A549 (cell line): ENCODE results near the gene GPATCH2. TPM values are rescaled to one million over a fixed set of nuclear protein-coding genes. Genes with fewer than 3 reads are reported as not detected.

ENCODE experiments used
- ATAC-seq, 2 experiments: fragments of 200-7000 bp in 1 of 2; fragments of >200 bp in 1 of 2; cut with Nextera tagmentation in 1 of 2; cut with Tn5 transposase in 1 of 2; 3 replicates each; pipeline versions ENCODE4 v1.8.0 to v1.9.1; 2018 to 2020; ENCODE audit warnings: mild to moderate bottlenecking in 1 of 2, moderate library complexity in 1 of 2
- CTCF ChIA-PET: fragments of 300-600 bp; sonication (Branson Sonifier 250); formaldehyde crosslinking; extraction: SDS; loops from one replicate; lab custom pipeline; 2021; ENCODE audit warnings: antibody characterized with exemption, inconsistent platforms; lab: Yijun Ruan, JAX
- POLR2A ChIA-PET: fragments of 350-600 bp; formaldehyde crosslinking; extraction: SDS; loops from one replicate; lab custom pipeline; 2021; ENCODE audit warnings: antibody characterized with exemption, inconsistent platforms; lab: Yijun Ruan, JAX
- DNase-seq, 2 experiments: peaks; one replicate each; pipeline versions ENCODE4 v3.0.0 to v3.0.0-alpha.2; 2011 to 2016; ENCODE audit warnings: low read depth in 1 of 2, low spot score in 1 of 2
- FAIRE-seq: peaks from 2 replicates; lab custom pipeline; 2011; peaks lifted over from hg19 to GRCh38; lab: Jason Lieb, UNC
- H3K27ac ChIP-seq, 2 experiments: fragments of >200 bp; sonication (Bioruptor Twin); formaldehyde crosslinking; 3 replicates each; pipeline ENCODE4 v1.5.1; 2016 to 2017
- H3K4me1 ChIP-seq: fragments of >200 bp; sonication (Bioruptor Twin); formaldehyde crosslinking; 3 replicates; pipeline ENCODE4 v1.6.1; 2016
- H3K4me2 ChIP-seq: fragments of >200 bp; sonication (Bioruptor Twin); formaldehyde crosslinking; 3 replicates; pipeline ENCODE4 v1.6.1; 2016
- H3K4me3 ChIP-seq: fragments of >200 bp; sonication (Bioruptor Twin); formaldehyde crosslinking; 3 replicates; pipeline ENCODE4 v1.5.1; 2016
- H3K9me3 ChIP-seq: fragments of >200 bp; sonication (Bioruptor Twin); formaldehyde crosslinking; 3 replicates; pipeline ENCODE4 v1.6.1; 2016
- BCL3 ChIP-seq: fragments of >200 bp; sonication (Bioruptor Twin); formaldehyde crosslinking; IDR thresholded peaks from 3 replicates; pipeline ENCODE4 v1.6.1; 2016
- BHLHE40 ChIP-seq: IDR thresholded peaks from 2 replicates; pipeline ENCODE4 v1.6.1; 2012; ENCODE audit warnings: low read depth, low read length, inconsistent platforms
- CBX2 ChIP-seq: fragments of 200-600 bp; sonication (generic); IDR thresholded peaks from 2 replicates; pipeline ENCODE4 v1.6.1; 2016; ENCODE audit warnings: low read depth, mild to moderate bottlenecking, borderline replicate concordance
- CBX8 ChIP-seq: fragments of 200-600 bp; sonication (generic); IDR thresholded peaks from 2 replicates; pipeline ENCODE4 v1.6.1; 2016
- EHF ChIP-seq: fragments of 250-450 bp; sonication (Bioruptor Pico); IDR thresholded peaks from 2 replicates; pipeline ENCODE4 v1.5.0; 2020; ENCODE audit warnings: mild to moderate bottlenecking
- EP300 ChIP-seq, 2 experiments: fragments of >200 bp; sonication (Bioruptor Twin); formaldehyde crosslinking; IDR thresholded peaks; 2 replicates in 1 of 2; 3 replicates in 1 of 2; pipeline ENCODE4 v1.6.1; 2016 to 2017
- FOSL2 ChIP-seq, 2 experiments: fragments of 450-650 bp in 1 of 2; fragments of >200 bp in 1 of 2; sonication (Bioruptor Twin) in 1 of 2; formaldehyde crosslinking; IDR thresholded peaks; 2 replicates each; pipeline versions ENCODE4 v1.5.0 to v1.6.1; 2016 to 2020; ENCODE audit warnings: mild to moderate bottlenecking in 1 of 2, moderate library complexity in 1 of 2
- GATA3 ChIP-seq: IDR thresholded peaks from 2 replicates; pipeline ENCODE4 v1.6.1; 2012; ENCODE audit warnings: borderline replicate concordance
- HOXA7 ChIP-seq: fragments of 250-450 bp; sonication (Bioruptor Pico); IDR thresholded peaks from 2 replicates; pipeline ENCODE4 v1.5.0; 2020; ENCODE audit warnings: mild to moderate bottlenecking, moderate library complexity
- HOXB13 ChIP-seq: fragments of 250-450 bp; sonication (Bioruptor Pico); IDR thresholded peaks from 2 replicates; pipeline ENCODE4 v1.5.0; 2020; ENCODE audit warnings: low read depth, mild to moderate bottlenecking, moderate library complexity
- HOXB5 ChIP-seq: fragments of 250-450 bp; sonication (Bioruptor Pico); IDR thresholded peaks from 2 replicates; pipeline ENCODE4 v1.5.0; 2020; ENCODE audit warnings: mild to moderate bottlenecking, moderate library complexity
- JUN ChIP-seq, 2 experiments: fragments of >200 bp; sonication (Bioruptor Twin); formaldehyde crosslinking; IDR thresholded peaks; 2 replicates in 1 of 2; 3 replicates in 1 of 2; pipeline ENCODE4 v1.6.1; 2016 to 2017
- JUNB ChIP-seq: fragments of >200 bp; sonication (Bioruptor Twin); formaldehyde crosslinking; IDR thresholded peaks from 2 replicates; pipeline ENCODE4 v1.6.1; 2016
- KDM1A ChIP-seq: fragments of 200-600 bp; sonication (generic); IDR thresholded peaks from 2 replicates; pipeline ENCODE4 v1.6.1; 2016; ENCODE audit warnings: low read depth, mild to moderate bottlenecking
- RAD21 ChIP-seq, 2 experiments: fragments of >200 bp in 1 of 2; sonication (Bioruptor Twin) in 1 of 2; formaldehyde crosslinking in 1 of 2; IDR thresholded peaks in 1 of 2; conservative IDR thresholded peaks in 1 of 2; 2 replicates in 1 of 2; 3 replicates in 1 of 2; pipeline ENCODE4 v1.6.1; 2012 to 2018; ENCODE audit warnings: inconsistent platforms in 1 of 2
- RARB ChIP-seq: fragments of 250-450 bp; sonication (Bioruptor Pico); IDR thresholded peaks from 2 replicates; pipeline ENCODE4 v1.8.0; 2021; ENCODE audit warnings: mild to moderate bottlenecking, moderate library complexity
- RNF2 ChIP-seq: fragments of 200-600 bp; sonication (generic); IDR thresholded peaks from 2 replicates; pipeline ENCODE4 v1.6.1; 2016; ENCODE audit warnings: low read depth, mild to moderate bottlenecking, antibody characterized with exemption, moderate library complexity, borderline replicate concordance
- WGBS: methylation state at CpG from one replicate; pipeline ENCODE4 v1.1.6; 2017; ENCODE audit errors: missing lambda C conversion rate; 5-methylcytosine and 5-hydroxymethylcytosine counted together
- polyA plus RNA-seq, 4 experiments: library from polyadenylated mRNA; depleted of rRNA in 3 of 4; stranded (reverse); fragments of >200 nt; fragmentation: RNase III in 1 of 4; extraction: RNeasy Plus Mini Kit Qiagen cat#74134 plus additional on column Dnase treatment in 1 of 4; gene quantifications; 2 replicates in 3 of 4; 3 replicates in 1 of 4; pipeline ENCODE4 v1.2.3, GENCODE V29; 2011 to 2017
- TF ChIP-seq, protein P1 (sequence below): fragments of >200 bp; sonication (Bioruptor Twin); formaldehyde crosslinking; IDR thresholded peaks from 2 replicates; pipeline ENCODE4 v1.6.1; 2016
- TF ChIP-seq, protein P2 (sequence below): fragments of 250-450 bp; sonication (Bioruptor Pico); IDR thresholded peaks from 2 replicates; pipeline ENCODE4 v1.5.0; 2021; ENCODE audit warnings: mild to moderate bottlenecking, moderate library complexity, borderline replicate concordance
- TF ChIP-seq, protein P3 (sequence below): IDR thresholded peaks from 2 replicates; pipeline ENCODE4 v1.6.1; 2012

GPATCH2 gene
- polyA plus RNA-seq, 2 of the 4 experiments (the other 2 are of a cell fraction), result 10.8 to 18.6 TPM

GRCh38 chr1:217471403-217471802, 159.5 kb downstream of the GPATCH2 start:
- H3K9me3 ChIP-seq, result no peaks in the 10 kb centered on the region
- ChIA-PET CTCF (no interaction called here), POLR2A (no interaction called here)
- TF ChIP-seq KDM1A, result no peak
- TF ChIP-seq CBX2, result no peak
- TF ChIP-seq EP300 (IDR thresholded peaks at IDR 0.05), result no peak
- no peak for TF ChIP-seq HOXB13
- no peak for TF ChIP-seq HOXA7
- no peak for TF ChIP-seq BHLHE40
- TF ChIP-seq RARB (CRISPR knock-in tag), result no peak
- TF ChIP-seq, protein P1, sequence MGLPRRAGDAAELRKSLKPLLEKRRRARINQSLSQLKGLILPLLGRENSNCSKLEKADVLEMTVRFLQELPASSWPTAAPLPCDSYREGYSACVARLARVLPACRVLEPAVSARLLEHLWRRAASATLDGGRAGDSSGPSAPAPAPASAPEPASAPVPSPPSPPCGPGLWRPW, result no peak
- no peak for TF ChIP-seq JUN (IDR thresholded peaks at IDR 0.05)
- no peak for TF ChIP-seq RNF2
- no peak for TF ChIP-seq FOSL2 (IDR thresholded peaks at IDR 0.05)
- TF ChIP-seq FOSL2 (CRISPR knock-in tag; IDR thresholded peaks at IDR 0.05), result no peak
- no peak for TF ChIP-seq HOXB5 (CRISPR knock-in tag)
- no peak overlapping the region for H3K4me2 ChIP-seq
- 58% methylated on average over 1 of the region's 1 CpG for WGBS
- no peak overlapping the region for H3K27ac ChIP-seq
- no peaks in the 10 kb centered on the region for H3K4me1 ChIP-seq
- ATAC-seq, result no peak
- DNase-seq, result no peak
- FAIRE-seq, result no peak
- H3K4me3 ChIP-seq, result no peak overlapping the region

- POLR2A ChIA-PET, result no interaction called here
- CTCF ChIA-PET, result no interaction called here
- no peaks in the 10 kb centered on the region for H3K4me1 ChIP-seq
- no peak overlapping the region for H3K27ac ChIP-seq
- DNase-seq (no peak), ATAC-seq (no peak), FAIRE-seq (no peak)
- H3K9me3 ChIP-seq, result peaks cover 3% of the 10 kb centered on the region; the same call in 2 of the 3 replicates
- H3K4me3 ChIP-seq, result no peak overlapping the region
- H3K4me2 ChIP-seq, result no peak overlapping the region
- 90% methylated on average over 1 of the region's 1 CpG for WGBS
- no peak for TF ChIP-seq BCL3
- TF ChIP-seq, all 56 proteins: peak for 0
Measured at GRCh38 chr1:217469983-217470382, 160.9 kb downstream of the GPATCH2 start.

DNA sequence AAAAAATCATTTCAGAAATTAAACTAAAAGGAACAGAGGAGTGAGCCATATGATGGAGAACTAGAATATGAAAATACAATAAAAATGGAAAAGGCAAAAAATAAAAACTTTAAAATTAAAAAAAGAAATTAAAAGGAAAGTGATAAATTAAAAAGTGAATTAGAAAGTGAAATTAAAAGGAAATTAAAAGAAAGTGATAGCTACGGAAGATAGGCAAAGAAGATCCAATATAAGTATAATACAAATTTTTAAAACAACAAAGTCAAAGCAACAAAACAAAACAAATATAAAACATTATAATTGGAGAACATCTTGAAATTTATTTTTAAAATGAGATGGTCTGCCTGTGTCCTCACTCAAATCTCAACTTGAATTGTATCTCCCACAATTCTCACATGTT, 165.8 kb downstream of the GPATCH2 start:
- 86% methylated on average over 1 of the region's 1 CpG for WGBS
- DNase-seq (no peak), FAIRE-seq (no peak), ATAC-seq (no peak)
- CTCF ChIA-PET, result no interaction called here
- POLR2A ChIA-PET, result no interaction called here
- no peak for TF ChIP-seq GATA3
- no peak for TF ChIP-seq EHF
- TF ChIP-seq KDM1A, result no peak
- TF ChIP-seq, protein P2, sequence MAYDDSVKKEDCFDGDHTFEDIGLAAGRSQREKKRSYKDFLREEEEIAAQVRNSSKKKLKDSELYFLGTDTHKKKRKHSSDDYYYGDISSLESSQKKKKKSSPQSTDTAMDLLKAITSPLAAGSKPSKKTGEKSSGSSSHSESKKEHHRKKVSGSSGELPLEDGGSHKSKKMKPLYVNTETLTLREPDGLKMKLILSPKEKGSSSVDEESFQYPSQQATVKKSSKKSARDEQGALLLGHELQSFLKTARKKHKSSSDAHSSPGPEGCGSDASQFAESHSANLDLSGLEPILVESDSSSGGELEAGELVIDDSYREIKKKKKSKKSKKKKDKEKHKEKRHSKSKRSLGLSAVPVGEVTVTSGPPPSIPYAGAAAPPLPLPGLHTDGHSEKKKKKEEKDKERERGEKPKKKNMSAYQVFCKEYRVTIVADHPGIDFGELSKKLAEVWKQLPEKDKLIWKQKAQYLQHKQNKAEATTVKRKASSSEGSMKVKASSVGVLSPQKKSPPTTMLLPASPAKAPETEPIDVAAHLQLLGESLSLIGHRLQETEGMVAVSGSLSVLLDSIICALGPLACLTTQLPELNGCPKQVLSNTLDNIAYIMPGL (CRISPR knock-in tag), result no peak
- no peak for TF ChIP-seq JUNB
- TF ChIP-seq, protein P3, sequence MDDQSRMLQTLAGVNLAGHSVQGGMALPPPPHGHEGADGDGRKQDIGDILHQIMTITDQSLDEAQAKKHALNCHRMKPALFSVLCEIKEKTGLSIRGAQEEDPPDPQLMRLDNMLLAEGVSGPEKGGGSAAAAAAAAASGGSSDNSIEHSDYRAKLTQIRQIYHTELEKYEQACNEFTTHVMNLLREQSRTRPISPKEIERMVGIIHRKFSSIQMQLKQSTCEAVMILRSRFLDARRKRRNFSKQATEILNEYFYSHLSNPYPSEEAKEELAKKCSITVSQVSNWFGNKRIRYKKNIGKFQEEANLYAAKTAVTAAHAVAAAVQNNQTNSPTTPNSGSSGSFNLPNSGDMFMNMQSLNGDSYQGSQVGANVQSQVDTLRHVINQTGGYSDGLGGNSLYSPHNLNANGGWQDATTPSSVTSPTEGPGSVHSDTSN, result no peak
- TF ChIP-seq BCL3, result no peak
- TF ChIP-seq CBX8, result no peak
- TF ChIP-seq RAD21 (conservative IDR thresholded peaks at IDR 0.05 in 1 of 2, IDR thresholded peaks at IDR 0.05 in 1 of 2), result no peak
- Histone ChIP-seq H3K9me3 (peaks cover 6% of the 10 kb centered on the region; the same call in 2 of the 3 replicates), H3K27ac (no peak overlapping the region), H3K4me2 (no peak overlapping the region), H3K4me3 (no peak overlapping the region), H3K4me1 (no peaks in the 10 kb centered on the region)
